HG02943 (cell line): Measurements from ENCODE around the gene UBE3D.
"Not testable (repeated sequence)": the region's sequence is repeated elsewhere in the genome, so short reads cannot be mapped to it uniquely, and the experiment has no call there.

Experiments used
- ATAC-seq: cut with Tn5 transposase; IDR thresholded peaks from one replicate; pipeline ENCODE4 v1.9.1; 2021; ENCODE audit warnings: mild to moderate bottlenecking, low read depth, moderate library complexity; ENCODE audit not compliant: unreplicated experiment

Gene UBE3D

DNA sequence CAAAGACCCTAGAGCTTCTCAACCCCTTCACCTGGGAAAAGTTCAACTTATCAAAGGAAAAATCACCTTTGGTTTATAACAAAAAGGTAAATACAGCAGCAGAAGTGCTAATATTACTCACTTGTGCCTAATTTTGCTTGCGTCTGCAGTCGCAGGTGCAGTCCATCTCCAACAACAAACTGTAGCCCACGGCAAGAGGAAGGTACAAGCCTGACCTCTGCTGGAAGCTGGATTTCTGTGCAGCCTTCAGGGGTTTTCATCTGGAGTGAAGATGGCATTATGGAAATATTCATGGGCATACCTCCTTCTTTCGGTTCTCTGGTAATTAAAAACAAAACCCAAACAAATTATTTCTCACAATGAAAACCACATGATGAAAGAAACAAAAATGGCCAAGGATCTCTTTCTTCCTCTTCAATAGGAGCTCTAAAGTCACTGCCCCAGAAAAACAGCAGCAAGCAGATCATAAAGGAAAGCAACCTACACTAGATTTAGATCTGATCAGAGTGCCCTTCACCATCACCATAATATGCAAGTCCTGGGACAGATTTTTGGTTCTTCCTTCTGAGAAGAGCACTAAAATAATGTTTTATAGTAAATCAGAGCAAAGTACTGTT, 7.8 kb downstream of the UBE3D start:
- peak; percentile 73 for ATAC-seq

DNA sequence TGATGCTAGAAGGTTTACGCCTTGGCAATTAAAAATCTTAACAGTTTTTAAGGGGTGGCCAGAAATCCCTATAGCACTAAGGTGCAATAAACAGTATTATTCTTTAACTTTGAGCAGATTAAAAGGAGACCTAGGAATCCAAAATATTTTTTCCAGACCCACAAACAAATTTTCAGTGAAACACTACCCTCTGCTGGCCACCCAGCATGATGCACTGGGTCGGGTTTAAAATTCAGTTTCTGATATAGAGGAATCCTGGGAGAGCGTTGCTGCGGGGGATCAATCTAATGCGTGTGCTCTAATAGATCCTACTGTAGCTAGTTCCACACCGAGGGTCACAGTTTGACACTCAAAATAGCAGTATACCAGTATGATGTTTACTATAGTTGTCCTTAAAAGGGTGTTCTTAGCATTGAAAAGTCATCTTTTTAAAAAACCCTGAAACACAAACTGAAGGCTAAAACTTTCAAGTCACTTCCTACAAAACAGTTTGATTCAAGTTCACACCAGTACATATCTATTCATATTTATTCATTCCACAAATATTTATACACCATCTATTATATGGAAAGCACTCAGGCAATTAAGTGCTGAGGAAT, 10.2 kb downstream of the UBE3D start:
- no peak for ATAC-seq

DNA sequence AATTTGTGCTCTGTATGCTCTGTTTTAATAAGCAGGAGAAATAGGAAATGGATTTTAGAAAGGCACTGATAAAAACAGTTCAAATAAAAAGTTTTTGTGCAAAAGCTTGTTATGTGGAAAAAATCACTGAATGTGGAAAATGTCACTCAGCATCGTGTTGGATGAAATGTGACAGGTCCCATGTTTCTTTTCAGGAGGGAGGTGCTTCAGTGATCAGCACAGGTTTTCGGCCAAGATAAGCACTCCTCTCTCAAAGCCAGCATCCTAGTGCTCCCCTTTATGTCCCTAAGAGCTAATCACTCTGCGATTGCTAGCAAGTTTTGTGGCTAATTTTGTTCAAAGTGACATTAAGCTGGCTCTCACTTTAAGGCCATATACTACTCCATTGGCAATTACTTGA, 12.0 kb downstream of the UBE3D start:
- no peak for ATAC-seq

DNA sequence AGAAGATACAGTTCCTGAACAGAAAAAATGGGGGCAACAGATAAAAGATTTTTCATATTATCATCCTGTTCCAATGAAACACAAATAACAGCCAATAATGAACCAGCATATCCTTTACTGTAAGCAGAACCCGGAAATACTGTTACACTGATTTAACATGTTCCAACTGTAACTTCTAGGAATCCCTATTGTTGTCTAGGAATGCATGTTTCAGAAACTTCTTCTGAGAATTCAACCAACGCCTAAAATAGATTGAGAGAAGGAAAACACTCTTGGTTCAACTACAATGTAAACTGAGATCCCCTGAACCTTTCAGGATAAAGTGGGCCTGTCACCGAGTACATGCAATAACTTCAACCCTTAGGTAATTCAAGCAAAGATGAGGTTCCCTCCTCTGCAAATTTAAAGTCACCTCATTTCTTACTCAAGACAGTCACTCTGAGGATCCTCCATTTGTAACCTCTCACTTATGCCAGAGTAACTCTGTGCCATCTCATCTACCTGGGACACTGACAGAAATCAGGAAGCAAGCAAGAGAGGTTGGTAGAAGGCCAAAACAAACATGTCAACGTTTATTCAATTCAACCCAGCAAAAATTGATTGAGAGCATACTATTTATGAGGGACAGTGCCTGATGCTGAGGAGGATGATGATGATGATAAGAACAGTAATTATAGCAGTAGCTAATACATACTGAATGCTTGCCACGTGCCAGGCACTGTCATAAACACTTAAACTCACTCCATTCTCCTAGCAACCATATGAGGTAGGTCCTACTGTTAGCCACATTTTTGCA, 14.1 kb downstream of the UBE3D start:
- ATAC-seq, result no peak

DNA sequence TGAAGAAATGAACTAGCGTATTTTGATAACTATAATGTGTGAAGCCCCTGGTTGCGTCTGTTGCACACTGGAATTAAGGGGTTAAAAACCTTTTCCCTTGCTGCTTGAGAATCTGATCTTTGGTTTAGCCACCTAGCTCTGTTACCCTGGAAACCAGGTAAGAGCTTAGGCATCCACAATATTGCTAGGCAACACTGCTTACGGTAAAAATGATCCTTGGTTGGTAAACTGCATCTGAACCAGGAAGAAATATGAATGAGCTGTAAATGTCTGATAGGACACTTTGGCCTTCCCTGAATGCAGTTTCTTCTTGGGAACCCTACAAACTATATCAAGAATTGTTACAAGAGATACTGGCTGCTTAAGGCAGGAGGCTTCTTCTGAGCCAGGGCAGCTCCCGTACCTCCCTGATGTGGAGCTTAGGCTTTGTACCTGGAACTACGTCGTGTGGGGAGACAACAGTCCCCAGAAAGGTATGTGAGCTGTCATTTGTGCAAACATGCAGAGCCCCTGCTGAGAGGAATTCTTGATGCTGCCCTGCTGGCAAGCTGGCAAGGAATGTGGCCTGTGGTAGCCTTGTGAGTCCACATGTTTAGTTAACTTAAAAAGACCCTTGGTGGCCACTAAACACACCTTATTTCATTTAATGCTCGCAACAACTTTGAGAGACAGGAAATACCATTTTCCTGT, 18.4 kb downstream of the UBE3D start:
- no peak for ATAC-seq

DNA sequence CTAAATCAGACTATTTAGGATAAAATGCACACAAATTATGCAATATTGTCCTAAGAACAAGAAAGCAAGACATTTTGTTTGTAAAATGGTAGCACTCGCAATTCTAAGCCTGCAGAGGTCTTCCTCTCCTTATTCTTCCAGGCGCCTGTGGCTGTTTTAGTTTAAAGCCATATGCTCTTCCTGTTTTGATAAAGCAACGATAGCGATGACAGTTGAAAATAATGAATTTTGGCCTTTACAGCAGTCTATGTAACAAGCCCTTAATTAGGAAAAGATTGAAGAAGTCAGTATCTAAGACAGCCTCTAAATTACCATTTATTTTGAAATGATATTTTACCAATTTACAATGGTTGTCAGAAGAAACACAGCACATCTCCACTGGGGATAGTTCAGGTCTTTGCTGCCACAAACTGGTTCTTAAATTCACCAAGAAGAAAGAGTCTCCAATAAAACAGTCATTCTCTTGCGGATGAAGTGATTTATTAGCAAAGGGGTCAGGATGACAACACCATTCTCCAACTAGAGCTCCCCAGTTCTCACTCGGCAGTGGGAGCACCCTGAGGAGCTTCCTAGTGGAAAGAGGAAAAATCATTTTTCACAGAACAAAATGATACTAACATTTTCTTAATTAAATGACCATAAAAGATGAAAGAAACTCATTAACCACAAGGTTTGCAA, 21.4 kb downstream of the UBE3D start:
- ATAC-seq, result no peak

DNA sequence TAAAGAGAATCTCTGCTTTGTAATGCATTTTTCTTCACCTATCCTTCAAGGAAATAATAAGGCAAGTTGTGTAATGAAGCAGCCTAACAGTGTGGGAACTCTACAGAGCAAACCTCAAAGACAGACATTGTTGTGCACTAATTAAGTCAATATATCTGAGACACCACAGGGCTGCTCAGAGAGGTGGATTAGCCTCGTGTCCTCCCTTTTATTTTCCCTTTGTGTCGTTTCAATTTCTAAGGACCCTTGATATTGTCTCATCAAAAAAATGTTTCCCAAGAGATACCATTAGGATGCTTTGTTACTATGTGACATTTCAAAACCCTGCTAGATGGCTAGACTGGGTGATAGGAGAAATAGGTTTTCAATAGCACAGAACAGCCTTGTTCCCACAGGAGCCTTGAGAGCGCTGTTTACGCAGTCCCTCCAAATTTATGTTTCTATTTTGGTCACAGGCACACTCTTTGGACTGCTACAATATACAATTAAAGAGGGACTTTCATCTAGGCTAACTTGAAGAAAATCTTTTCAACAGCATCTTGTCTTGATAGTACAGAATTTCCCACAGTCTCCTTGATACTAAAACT, 23.1 kb downstream of the UBE3D start:
- ATAC-seq, result no peak

DNA sequence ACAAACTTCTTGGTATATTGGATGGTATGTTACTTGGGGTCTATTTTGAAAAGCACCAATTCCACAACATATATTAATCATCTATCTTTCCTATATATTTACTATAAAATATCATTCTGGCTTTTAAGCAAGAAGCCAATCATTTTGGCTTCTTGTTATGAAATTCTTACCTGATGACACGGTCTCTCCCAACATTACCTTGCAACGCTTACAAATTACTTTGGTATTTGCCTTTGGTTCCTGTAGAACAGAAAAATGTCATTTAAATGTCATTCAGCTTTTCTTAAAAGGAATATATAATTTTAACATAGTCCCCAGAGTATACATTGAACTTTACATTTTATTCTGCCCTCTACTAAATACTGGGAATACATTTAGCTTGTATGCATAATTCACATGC, 27.4 kb downstream of the UBE3D start:
- no peak for ATAC-seq

DNA sequence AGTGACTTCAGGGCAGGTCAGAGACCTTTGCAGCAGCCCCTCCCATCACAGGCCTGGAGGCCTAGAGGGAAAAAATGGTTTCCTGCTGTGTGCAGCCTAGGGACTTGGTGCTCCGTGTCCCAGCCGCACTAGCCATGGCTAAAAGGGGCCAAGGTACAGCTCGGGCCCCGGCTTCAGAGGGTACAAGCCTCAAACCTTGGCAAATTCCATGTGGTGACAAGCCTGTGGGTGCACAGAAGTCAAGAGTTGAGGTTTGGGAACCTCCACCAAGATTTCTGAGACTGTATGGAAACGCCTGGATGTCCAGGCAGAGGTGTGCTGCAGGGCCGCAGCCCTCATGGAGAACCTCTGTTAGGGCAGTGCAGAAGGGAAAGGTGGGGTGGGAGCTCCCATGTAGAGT, 34.0 kb downstream of the UBE3D start:
- no peak for ATAC-seq

DNA sequence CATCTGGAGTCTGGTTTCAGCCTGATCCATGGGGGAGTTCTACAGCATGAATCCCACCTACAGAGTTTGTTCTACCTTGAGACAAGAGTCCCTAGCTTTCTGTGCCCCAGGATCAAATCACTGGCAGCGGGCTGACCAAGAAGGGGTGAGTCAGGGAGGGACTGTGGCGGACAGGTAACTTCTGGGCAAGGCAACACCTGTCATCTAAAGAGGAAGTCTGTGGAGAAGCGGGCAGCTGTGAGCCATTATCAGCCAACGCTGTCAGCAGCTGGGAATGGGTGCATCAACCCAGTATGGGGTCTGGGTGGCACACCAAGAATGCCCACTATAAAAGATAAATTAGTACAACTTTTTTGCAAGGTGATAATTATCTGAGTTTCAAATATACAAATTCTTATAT, 45.9 kb downstream of the UBE3D start:
- ATAC-seq, result no peak

DNA sequence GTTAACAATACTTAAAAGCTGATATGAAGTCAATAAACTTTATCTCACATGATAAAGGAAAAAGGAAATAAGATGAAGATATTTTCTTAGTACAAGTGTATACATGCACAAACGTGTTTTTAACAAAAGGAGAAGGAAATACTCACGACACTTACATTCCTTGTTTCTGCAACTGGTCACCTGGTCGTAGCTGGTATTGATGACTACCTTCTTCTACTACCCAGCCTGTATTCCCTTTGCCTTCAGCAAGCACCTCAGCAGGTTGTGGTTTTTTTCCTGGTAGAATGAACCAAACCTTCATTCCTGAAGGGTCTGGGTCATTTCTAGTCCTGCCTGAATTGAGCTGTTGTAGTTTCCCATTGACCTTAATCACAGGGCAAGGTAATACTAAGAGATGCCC, 54.5 kb downstream of the UBE3D start:
- ATAC-seq, result not testable (repeated sequence)

DNA sequence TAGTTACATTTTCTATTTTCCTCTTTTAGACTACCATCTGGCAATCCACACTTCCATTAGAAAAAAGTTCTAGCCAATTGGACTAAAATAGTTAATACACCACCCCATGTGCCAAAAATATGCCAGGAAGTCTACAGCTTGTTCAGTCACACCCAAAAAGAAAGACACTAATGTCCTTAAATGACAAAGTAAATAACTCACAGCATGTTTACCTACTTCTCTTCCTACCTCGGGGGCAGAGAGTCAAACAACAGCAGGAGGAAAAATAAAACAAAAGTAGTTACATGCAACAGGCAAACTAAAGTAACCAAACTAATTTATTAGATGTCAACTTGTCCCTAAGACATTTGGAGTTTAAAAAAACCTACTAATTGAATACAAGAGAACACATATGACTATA, 57.0 kb downstream of the UBE3D start:
- ATAC-seq, result no peak

DNA sequence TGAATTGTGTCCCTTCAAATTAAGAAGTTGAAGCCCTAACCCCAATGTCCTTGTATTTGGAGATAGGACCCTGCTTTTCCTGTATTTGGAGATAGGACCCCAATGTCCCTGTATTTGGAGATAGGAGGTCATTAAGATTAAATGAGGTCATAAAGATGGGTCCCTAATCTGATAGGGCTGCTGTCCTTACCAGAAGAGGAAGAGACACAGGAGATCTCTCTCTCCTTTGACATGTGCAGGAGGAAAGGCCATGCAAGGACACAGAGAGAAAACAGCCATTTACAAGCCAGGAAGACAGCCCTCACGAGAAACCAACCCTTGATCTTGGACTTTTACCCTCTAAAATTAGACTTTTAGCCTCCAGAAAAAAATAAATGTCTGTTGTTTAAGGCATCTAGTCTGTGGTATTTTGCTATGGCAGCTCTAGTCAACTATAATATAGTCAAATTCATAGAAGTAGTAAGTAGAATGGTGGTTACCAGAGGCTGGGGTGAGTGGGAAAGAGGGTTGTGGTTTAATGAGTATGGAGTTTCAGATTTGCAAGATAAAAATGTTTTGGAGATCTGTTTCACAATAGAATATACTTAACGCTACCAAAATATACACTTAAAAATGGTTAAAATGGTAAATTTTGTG, 59.3 kb downstream of the UBE3D start:
- no peak for ATAC-seq

DNA sequence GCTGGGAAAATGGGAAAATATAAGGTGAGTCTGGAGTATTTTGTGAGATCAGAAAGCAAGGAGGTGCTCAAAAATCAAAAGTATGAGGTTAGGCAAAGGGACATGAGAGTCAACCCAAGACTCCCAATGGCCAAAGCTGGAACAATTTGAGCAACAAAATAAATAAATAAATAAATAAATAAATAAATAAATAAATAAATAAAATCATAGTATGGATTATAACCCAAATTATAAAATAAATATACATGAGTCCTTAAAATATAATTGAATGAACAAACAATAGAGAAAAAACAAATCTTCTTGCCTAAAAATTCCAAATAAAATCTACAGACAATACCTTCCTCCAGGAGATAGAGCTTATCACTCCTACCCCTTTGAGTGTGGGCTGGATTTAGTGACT, 69.5 kb downstream of the UBE3D start:
- no peak for ATAC-seq

DNA sequence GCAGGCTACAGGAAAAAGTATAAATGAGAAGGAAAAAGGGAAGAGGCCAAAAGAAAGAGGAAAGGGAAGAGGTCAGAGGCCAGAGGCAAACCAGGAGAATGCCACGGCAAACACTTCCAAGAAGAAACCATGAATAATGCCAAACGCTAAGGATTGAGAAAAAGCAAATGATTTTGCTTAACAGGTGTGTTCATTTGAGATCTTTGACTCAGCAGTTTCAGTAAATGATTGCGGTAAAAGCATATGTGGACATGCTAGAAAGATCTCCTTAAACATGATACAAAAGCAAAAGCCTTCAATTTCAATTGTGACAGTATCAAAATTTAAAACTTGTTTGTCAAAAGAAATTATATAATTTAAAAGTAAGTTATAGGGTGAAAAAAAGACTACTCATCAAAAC, 70.6 kb downstream of the UBE3D start:
- ATAC-seq, result no peak

DNA sequence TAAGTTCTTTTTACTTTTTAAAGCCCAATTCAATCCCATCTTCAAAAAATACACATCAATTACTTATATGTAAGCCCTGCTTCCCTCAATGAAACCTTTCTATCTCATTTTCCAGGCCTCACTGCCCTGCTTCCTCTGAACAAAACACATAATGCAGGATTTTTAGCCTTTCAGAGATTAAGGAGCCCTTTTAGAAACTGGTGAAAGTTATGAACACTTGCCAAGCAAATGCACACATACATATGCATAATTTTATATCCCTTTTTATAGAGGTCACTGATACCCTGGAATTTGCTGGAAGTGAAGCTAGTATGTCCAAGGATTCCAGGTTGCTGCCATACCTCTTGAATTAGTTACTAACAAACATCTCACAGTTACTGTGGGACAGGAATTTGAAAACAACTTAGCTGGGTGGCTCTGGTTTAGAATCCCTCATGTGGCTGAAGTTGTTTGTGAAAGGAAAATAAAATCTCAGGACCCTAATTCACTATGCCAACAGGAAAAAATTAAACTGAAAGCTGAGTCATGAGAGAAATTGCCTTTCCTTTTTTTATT, 75.8 kb downstream of the UBE3D start:
- ATAC-seq, result no peak

DNA sequence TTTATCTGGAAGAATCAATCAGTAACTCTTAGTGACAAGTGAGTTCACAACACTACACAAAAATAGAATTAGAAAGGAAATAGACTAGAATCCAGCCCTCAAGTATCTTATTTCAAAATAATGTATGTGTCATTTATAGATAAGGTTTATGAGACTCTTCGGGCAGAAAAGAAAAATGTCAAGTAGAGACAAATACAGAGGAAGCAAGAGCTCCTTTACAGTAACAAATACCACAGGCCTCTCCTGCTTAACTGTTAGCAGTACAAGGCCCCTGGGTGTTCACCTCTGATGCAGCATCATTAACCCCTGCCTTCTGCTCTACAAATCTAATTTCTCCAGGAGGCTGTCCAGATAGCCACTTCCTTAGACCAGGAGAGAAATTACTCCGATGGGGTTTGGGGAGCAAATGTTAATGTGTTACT, 76.7 kb downstream of the UBE3D start:
- ATAC-seq, result no peak

DNA sequence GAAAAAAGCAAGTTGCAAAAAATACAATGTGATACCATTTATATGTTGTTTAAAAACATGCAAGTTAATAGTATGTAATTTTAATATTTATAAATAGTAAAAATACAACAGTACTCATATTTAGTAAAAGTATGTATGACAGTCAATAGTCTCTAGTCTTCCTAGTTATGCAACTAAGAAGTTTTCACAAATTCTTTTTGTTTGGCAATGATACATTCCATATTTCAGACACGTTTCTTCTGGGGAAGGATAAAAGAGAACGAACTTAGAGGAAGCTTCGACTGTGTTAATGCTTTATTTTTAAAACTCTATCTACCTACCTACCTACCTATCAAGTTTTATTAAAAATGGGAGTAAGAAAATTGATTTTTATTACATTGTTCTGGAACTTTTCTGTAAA, 77.7 kb downstream of the UBE3D start:
- no peak for ATAC-seq

DNA sequence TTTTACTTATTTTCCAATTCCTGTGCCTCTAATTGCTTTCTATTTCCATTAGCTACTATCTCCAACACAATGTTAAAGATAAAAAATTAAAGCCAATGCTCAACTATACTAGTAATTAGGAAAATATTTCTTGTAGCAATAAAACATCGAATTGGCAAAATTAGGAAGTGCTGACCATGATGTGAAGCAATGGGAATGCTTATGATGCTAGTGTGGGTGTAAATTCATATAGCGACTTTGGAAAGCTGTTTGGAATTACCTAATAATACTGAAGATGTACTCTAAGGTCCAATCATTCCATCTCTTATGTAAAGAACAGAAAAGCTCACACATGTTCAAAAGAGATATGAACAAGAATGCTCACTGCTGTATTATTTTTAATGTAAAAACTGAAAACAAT, 78.2 kb downstream of the UBE3D start:
- no peak for ATAC-seq

DNA sequence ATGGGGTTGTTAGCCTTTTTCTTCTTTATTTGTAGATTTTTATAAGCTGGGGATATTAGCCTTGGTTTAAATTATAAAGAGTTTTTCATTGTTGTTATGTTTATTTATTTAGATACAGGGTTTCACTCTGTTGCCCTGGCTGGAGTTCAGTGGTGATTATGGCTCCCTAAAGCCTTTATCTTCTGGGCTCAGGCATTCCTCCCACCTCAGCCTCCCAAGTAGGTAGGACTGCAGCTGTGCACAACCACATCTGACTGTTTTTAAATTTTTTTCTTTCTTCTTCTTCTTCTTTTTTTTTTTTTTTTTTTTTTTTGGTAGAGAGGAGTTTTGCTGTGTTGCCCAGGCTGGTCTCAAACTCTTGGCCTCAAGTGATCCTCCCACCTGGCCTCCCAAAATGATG, 80.9 kb downstream of the UBE3D start:
- ATAC-seq, result no peak
